IMR-90 (cell line): ENCODE data around the gene GLIS1.

Experiments used
- BHLHE40 ChIP-seq: fragments of 150-350 bp; IDR thresholded peaks from 2 replicates; pipeline ENCODE4 v1.6.1; 2016; ENCODE audit warnings: mild to moderate bottlenecking, low read depth, low read length
- CEBPB ChIP-seq: IDR thresholded peaks from 2 replicates; pipeline ENCODE4 v1.6.1; 2012; ENCODE audit warnings: low read depth, low read length, improper control_type of control experiment
- CHD1 ChIP-seq: IDR thresholded peaks from 2 replicates; pipeline ENCODE4 v1.6.1; 2012; ENCODE audit warnings: low read depth, low read length, improper control_type of control experiment
- FOS ChIP-seq: fragments of 150-350 bp; IDR thresholded peaks from 2 replicates; pipeline ENCODE4 v1.6.1; 2016; ENCODE audit warnings: low read depth, low read length
- MAFK ChIP-seq: IDR thresholded peaks from 2 replicates; pipeline ENCODE4 v1.6.1; 2012; ENCODE audit warnings: low read depth, low read length, improper control_type of control experiment
- MAZ ChIP-seq: IDR thresholded peaks from 2 replicates; pipeline ENCODE4 v1.6.1; 2012; ENCODE audit warnings: low read depth, mild to moderate bottlenecking, low read length, improper control_type of control experiment, moderate library complexity, borderline replicate concordance
- MXI1 ChIP-seq: IDR thresholded peaks from 2 replicates; pipeline ENCODE4 v1.6.1; 2012; ENCODE audit warnings: low read depth, mild to moderate bottlenecking, low read length, moderate library complexity, borderline replicate concordance
- POLR2A ChIP-seq: IDR thresholded peaks from 2 replicates; pipeline ENCODE4 v1.6.1; 2012; ENCODE audit warnings: mild to moderate bottlenecking, low read depth, low read length
- RAD21 ChIP-seq: IDR thresholded peaks from 2 replicates; pipeline ENCODE4 v1.6.1; 2012; ENCODE audit warnings: low read length, improper control_type of control experiment
- RCOR1 ChIP-seq: IDR thresholded peaks from 2 replicates; pipeline ENCODE4 v1.6.1; 2012; ENCODE audit warnings: mild to moderate bottlenecking, low read length, improper control_type of control experiment; ENCODE audit not compliant: insufficient replicate concordance
- RFX5 ChIP-seq: IDR thresholded peaks from 2 replicates; pipeline ENCODE4 v1.8.0; 2012; ENCODE audit warnings: low read depth, mild to moderate bottlenecking, low read length, moderate library complexity
- SMC3 ChIP-seq: fragments of 150-350 bp; IDR thresholded peaks from 2 replicates; pipeline ENCODE4 v1.6.1; 2016; ENCODE audit warnings: low read depth, mild to moderate bottlenecking, antibody characterized with exemption, low read length, moderate library complexity
- TF ChIP-seq, protein P1 (sequence below): conservative IDR thresholded peaks from 2 replicates; pipeline ENCODE4 v1.5.1; 2012; ENCODE audit warnings: mild to moderate bottlenecking, low read depth, low read length, improper control_type of control experiment

GRCh38 chr1:53627666-53628065, 111.3 kb downstream of the GLIS1 start:
- TF ChIP-seq BHLHE40 (no peak), POLR2A (no peak), FOS (no peak), MXI1 (no peak), RCOR1 (no peak), SMC3 (no peak), RAD21 (no peak), CEBPB (no peak), MAZ (no peak), RFX5 (no peak), MAFK (no peak), CHD1 (no peak)
- TF ChIP-seq, protein P1, sequence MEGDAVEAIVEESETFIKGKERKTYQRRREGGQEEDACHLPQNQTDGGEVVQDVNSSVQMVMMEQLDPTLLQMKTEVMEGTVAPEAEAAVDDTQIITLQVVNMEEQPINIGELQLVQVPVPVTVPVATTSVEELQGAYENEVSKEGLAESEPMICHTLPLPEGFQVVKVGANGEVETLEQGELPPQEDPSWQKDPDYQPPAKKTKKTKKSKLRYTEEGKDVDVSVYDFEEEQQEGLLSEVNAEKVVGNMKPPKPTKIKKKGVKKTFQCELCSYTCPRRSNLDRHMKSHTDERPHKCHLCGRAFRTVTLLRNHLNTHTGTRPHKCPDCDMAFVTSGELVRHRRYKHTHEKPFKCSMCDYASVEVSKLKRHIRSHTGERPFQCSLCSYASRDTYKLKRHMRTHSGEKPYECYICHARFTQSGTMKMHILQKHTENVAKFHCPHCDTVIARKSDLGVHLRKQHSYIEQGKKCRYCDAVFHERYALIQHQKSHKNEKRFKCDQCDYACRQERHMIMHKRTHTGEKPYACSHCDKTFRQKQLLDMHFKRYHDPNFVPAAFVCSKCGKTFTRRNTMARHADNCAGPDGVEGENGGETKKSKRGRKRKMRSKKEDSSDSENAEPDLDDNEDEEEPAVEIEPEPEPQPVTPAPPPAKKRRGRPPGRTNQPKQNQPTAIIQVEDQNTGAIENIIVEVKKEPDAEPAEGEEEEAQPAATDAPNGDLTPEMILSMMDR = no peak
